K562 (cell line): ENCODE results near the gene CHST2.

Experiments
- BMI1 ChIP-seq: fragments of 150-350 bp; IDR thresholded peaks from 2 replicates; pipeline ENCODE4 v1.6.1; 2014; ENCODE audit warnings: low read length
- CREM ChIP-seq: IDR thresholded peaks from 2 replicates; pipeline ENCODE4 v1.6.1; 2014; ENCODE audit warnings: antibody characterized with exemption, low read depth
- DPF2 ChIP-seq: fragments of 450-650 bp; IDR thresholded peaks from 2 replicates; pipeline ENCODE4 v1.6.1; 2016
- ELF1 ChIP-seq: fragments of 200-800 bp; sonication (Bioruptor generic); IDR thresholded peaks from 2 replicates; pipeline ENCODE4 v1.6.1; 2016; ENCODE audit warnings: missing genetic modification characterization, missing compliant biosample characterization
- FOXJ2 ChIP-seq: fragments of 200-800 bp; sonication (Bioruptor generic); IDR thresholded peaks from 2 replicates; pipeline ENCODE4 v1.6.1; 2016; ENCODE audit warnings: missing genetic modification characterization, missing compliant biosample characterization
- FOXJ3 ChIP-seq: sonication (generic); formaldehyde crosslinking; IDR thresholded peaks from 2 replicates; pipeline ENCODE4 v1.4.0; 2020; ENCODE audit warnings: mild to moderate bottlenecking, missing genetic modification reagents
- GABPA ChIP-seq: fragments of 200-800 bp; sonication (Bioruptor generic); conservative IDR thresholded peaks from 2 replicates; pipeline ENCODE4 v1.6.1; 2016; ENCODE audit warnings: low read depth, missing genetic modification characterization, missing compliant biosample characterization
- ID3 ChIP-seq, 2 experiments: fragments of 250-450 bp in 1 of 2; fragments of 450-650 bp in 1 of 2; sonication (Bioruptor Pico) in 1 of 2; IDR thresholded peaks; 2 replicates each; pipeline versions ENCODE4 v1.6.1 to v1.8.0; 2016 to 2021; ENCODE audit warnings: mild to moderate bottlenecking in 2 of 2, moderate library complexity in 2 of 2, missing compliant biosample characterization in 1 of 2, missing genetic modification characterization in 1 of 2
- POLR2AphosphoS2 ChIP-seq: IDR thresholded peaks from 2 replicates; pipeline ENCODE4 v1.6.1; 2012; ENCODE audit warnings: low read length, improper control_type of control experiment
- SMC3 ChIP-seq: conservative IDR thresholded peaks from 2 replicates; pipeline ENCODE4 v1.6.1; 2011; ENCODE audit warnings: low read depth, low read length, improper control_type of control experiment; ENCODE audit not compliant: insufficient read depth

DNA sequence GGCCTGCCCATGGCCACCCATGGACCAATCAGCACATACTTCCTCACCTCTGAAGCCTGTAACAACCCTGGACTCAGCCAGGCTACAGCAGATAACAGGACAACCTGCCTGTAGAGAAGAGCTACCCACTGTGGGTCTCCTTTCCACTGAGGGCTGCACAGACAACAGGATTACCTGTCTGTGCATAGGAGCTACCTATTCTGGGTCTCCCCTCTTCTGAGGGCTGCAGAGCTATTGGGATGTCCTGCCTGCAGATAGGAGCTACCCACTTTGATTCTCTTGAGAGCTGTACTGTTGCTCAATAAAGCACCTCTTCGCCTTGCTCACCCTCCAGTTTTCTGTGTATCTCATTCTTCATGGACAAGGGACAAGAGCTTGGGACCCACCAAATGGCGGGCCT, 23.8 kb upstream of the CHST2 start:
- TF ChIP-seq CREM = no peak
- no peak for TF ChIP-seq DPF2
- TF ChIP-seq FOXJ3 (CRISPR knock-in tag) = no peak
- no peak for TF ChIP-seq ID3 (CRISPR knock-in tag; IDR thresholded peaks at IDR 0.05)
- no peak for TF ChIP-seq ID3 (tag; IDR thresholded peaks at IDR 0.05)
- no peak for TF ChIP-seq SMC3
- no peak for TF ChIP-seq GABPA (tag)
- no peak for TF ChIP-seq BMI1
- no peak for TF ChIP-seq ELF1 (tag)
- TF ChIP-seq POLR2AphosphoS2 = no peak
- TF ChIP-seq FOXJ2 (tag) = no peak
